A549 (cell line): ENCODE measurements around the gene WDR77. TPM values are rescaled to one million over a fixed set of nuclear protein-coding genes. Genes with fewer than 3 reads are reported as not detected.

Source experiments
- ATAC-seq, 2 experiments: fragments of 200-7000 bp in 1 of 2; fragments of >200 bp in 1 of 2; cut with Nextera tagmentation in 1 of 2; cut with Tn5 transposase in 1 of 2; 3 replicates each; pipeline versions ENCODE4 v1.8.0 to v1.9.1; 2018 to 2020; ENCODE audit warnings: mild to moderate bottlenecking in 1 of 2, moderate library complexity in 1 of 2
- CTCF ChIA-PET: fragments of 300-600 bp; sonication (Branson Sonifier 250); formaldehyde crosslinking; extraction: SDS; loops from one replicate; lab custom pipeline; 2021; ENCODE audit warnings: antibody characterized with exemption, inconsistent platforms; lab: Yijun Ruan, JAX
- POLR2A ChIA-PET: fragments of 350-600 bp; formaldehyde crosslinking; extraction: SDS; loops from one replicate; lab custom pipeline; 2021; ENCODE audit warnings: antibody characterized with exemption, inconsistent platforms; lab: Yijun Ruan, JAX
- DNase-seq, 2 experiments: peaks; one replicate each; pipeline versions ENCODE4 v3.0.0 to v3.0.0-alpha.2; 2011 to 2016; ENCODE audit warnings: low read depth in 1 of 2, low spot score in 1 of 2
- FAIRE-seq: peaks from 2 replicates; lab custom pipeline; 2011; peaks lifted over from hg19 to GRCh38; lab: Jason Lieb, UNC
- H3K27ac ChIP-seq, 2 experiments: fragments of >200 bp; sonication (Bioruptor Twin); formaldehyde crosslinking; 3 replicates each; pipeline ENCODE4 v1.5.1; 2016 to 2017
- H3K4me1 ChIP-seq: fragments of >200 bp; sonication (Bioruptor Twin); formaldehyde crosslinking; 3 replicates; pipeline ENCODE4 v1.6.1; 2016
- H3K4me2 ChIP-seq: fragments of >200 bp; sonication (Bioruptor Twin); formaldehyde crosslinking; 3 replicates; pipeline ENCODE4 v1.6.1; 2016
- H3K4me3 ChIP-seq: fragments of >200 bp; sonication (Bioruptor Twin); formaldehyde crosslinking; 3 replicates; pipeline ENCODE4 v1.5.1; 2016
- H3K9me3 ChIP-seq: fragments of >200 bp; sonication (Bioruptor Twin); formaldehyde crosslinking; 3 replicates; pipeline ENCODE4 v1.6.1; 2016
- ATOH8 ChIP-seq: fragments of 250-450 bp; sonication (Bioruptor Pico); IDR thresholded peaks from 2 replicates; pipeline ENCODE4 v1.5.0; 2020; ENCODE audit warnings: low read depth, mild to moderate bottlenecking, moderate library complexity
- CBX2 ChIP-seq: fragments of 200-600 bp; sonication (generic); IDR thresholded peaks from 2 replicates; pipeline ENCODE4 v1.6.1; 2016; ENCODE audit warnings: low read depth, mild to moderate bottlenecking, borderline replicate concordance
- CBX8 ChIP-seq: fragments of 200-600 bp; sonication (generic); IDR thresholded peaks from 2 replicates; pipeline ENCODE4 v1.6.1; 2016
- CEBPB ChIP-seq, 2 experiments: fragments of >200 bp in 1 of 2; sonication (Bioruptor Twin) in 1 of 2; formaldehyde crosslinking in 1 of 2; IDR thresholded peaks; 2 replicates each; pipeline ENCODE4 v1.6.1; 2012 to 2016
- CHD2 ChIP-seq: fragments of 150-350 bp; IDR thresholded peaks from 2 replicates; pipeline ENCODE4 v1.6.1; 2014; ENCODE audit warnings: low read length; ENCODE audit not compliant: partially characterized antibody
- CHD4 ChIP-seq: fragments of 200-600 bp; sonication (generic); IDR thresholded peaks from 2 replicates; pipeline ENCODE4 v1.6.1; 2016; ENCODE audit warnings: antibody characterized with exemption, mild to moderate bottlenecking, borderline replicate concordance
- E2F6 ChIP-seq: IDR thresholded peaks from 2 replicates; pipeline ENCODE4 v1.6.1; 2012; ENCODE audit warnings: low read depth, borderline replicate concordance
- ELK1 ChIP-seq: fragments of 150-350 bp; IDR thresholded peaks from 2 replicates; pipeline ENCODE4 v1.6.1; 2014; ENCODE audit warnings: low read depth, mild to moderate bottlenecking, low read length
- FOSB ChIP-seq: fragments of 250-450 bp; sonication (Bioruptor Pico); IDR thresholded peaks from 2 replicates; pipeline ENCODE4 v1.5.0; 2020; ENCODE audit warnings: mild to moderate bottlenecking, moderate library complexity
- HEYL ChIP-seq: fragments of 250-450 bp; sonication (Bioruptor Pico); IDR thresholded peaks from 2 replicates; pipeline ENCODE4 v1.8.0; 2021; ENCODE audit warnings: mild to moderate bottlenecking, moderate library complexity
- HMGXB4 ChIP-seq: fragments of 250-450 bp; sonication (Bioruptor Pico); IDR thresholded peaks from 2 replicates; pipeline ENCODE4 v1.5.0; 2021; ENCODE audit warnings: mild to moderate bottlenecking, moderate library complexity, borderline replicate concordance
- HOXB13 ChIP-seq: fragments of 250-450 bp; sonication (Bioruptor Pico); IDR thresholded peaks from 2 replicates; pipeline ENCODE4 v1.5.0; 2020; ENCODE audit warnings: low read depth, mild to moderate bottlenecking, moderate library complexity
- KDM5A ChIP-seq: fragments of 200-600 bp; sonication (generic); IDR thresholded peaks from 2 replicates; pipeline ENCODE4 v1.6.1; 2016; ENCODE audit warnings: antibody characterized with exemption, mild to moderate bottlenecking
- MAFK ChIP-seq: fragments of 450-650 bp; IDR thresholded peaks from 2 replicates; pipeline ENCODE4 v1.6.1; 2014; ENCODE audit not compliant: partially characterized antibody
- MAZ ChIP-seq: fragments of 150-350 bp; IDR thresholded peaks from 2 replicates; pipeline ENCODE4 v1.6.1; 2014; ENCODE audit warnings: antibody characterized with exemption, low read depth, low read length, borderline replicate concordance
- MYC ChIP-seq: IDR thresholded peaks from 2 replicates; pipeline ENCODE4 v1.6.1; 2012; ENCODE audit warnings: mild to moderate bottlenecking, inconsistent platforms, low read length, improper control_type of control experiment, borderline replicate concordance
- POLR2AphosphoS2 ChIP-seq: conservative IDR thresholded peaks from 2 replicates; pipeline ENCODE4 v1.6.1; 2012; ENCODE audit warnings: low read length, improper control_type of control experiment, inconsistent platforms
- RAD21 ChIP-seq, 2 experiments: fragments of >200 bp in 1 of 2; sonication (Bioruptor Twin) in 1 of 2; formaldehyde crosslinking in 1 of 2; IDR thresholded peaks in 1 of 2; conservative IDR thresholded peaks in 1 of 2; 2 replicates in 1 of 2; 3 replicates in 1 of 2; pipeline ENCODE4 v1.6.1; 2012 to 2018; ENCODE audit warnings: inconsistent platforms in 1 of 2
- RARB ChIP-seq: fragments of 250-450 bp; sonication (Bioruptor Pico); IDR thresholded peaks from 2 replicates; pipeline ENCODE4 v1.8.0; 2021; ENCODE audit warnings: mild to moderate bottlenecking, moderate library complexity
- RNF2 ChIP-seq: fragments of 200-600 bp; sonication (generic); IDR thresholded peaks from 2 replicates; pipeline ENCODE4 v1.6.1; 2016; ENCODE audit warnings: low read depth, mild to moderate bottlenecking, antibody characterized with exemption, moderate library complexity, borderline replicate concordance
- TP53 ChIP-seq: fragments of 250-450 bp; sonication (Bioruptor Pico); IDR thresholded peaks from 2 replicates; pipeline ENCODE4 v1.5.0; 2021; ENCODE audit warnings: mild to moderate bottlenecking, moderate library complexity
- ZFP36 ChIP-seq: fragments of 450-650 bp; IDR thresholded peaks from 2 replicates; pipeline ENCODE4 v1.6.1; 2014; ENCODE audit warnings: borderline replicate concordance; ENCODE audit not compliant: partially characterized antibody
- ZSCAN20 ChIP-seq: fragments of 250-450 bp; sonication (Bioruptor Pico); IDR thresholded peaks from 2 replicates; pipeline ENCODE4 v1.8.0; 2022; ENCODE audit warnings: mild to moderate bottlenecking, moderate library complexity
- WGBS: methylation state at CpG from one replicate; pipeline ENCODE4 v1.1.6; 2017; ENCODE audit errors: missing lambda C conversion rate; 5-methylcytosine and 5-hydroxymethylcytosine counted together
- polyA plus RNA-seq, 4 experiments: library from polyadenylated mRNA; depleted of rRNA in 3 of 4; stranded (reverse); fragments of >200 nt; fragmentation: RNase III in 1 of 4; extraction: RNeasy Plus Mini Kit Qiagen cat#74134 plus additional on column Dnase treatment in 1 of 4; gene quantifications; 2 replicates in 3 of 4; 3 replicates in 1 of 4; pipeline ENCODE4 v1.2.3, GENCODE V29; 2011 to 2017
- TF ChIP-seq, protein P1 (sequence below): fragments of >200 bp; sonication (Bioruptor Twin); formaldehyde crosslinking; IDR thresholded peaks from 2 replicates; pipeline ENCODE4 v1.6.1; 2016
- TF ChIP-seq, protein P2 (sequence below): fragments of 200-600 bp; sonication (generic); IDR thresholded peaks from 2 replicates; pipeline ENCODE4 v1.6.1; 2016; ENCODE audit warnings: antibody characterized with exemption, mild to moderate bottlenecking, moderate library complexity

The WDR77 gene
- polyA plus RNA-seq, 2 of the 4 experiments (the other 2 are of a cell fraction), result 53.0 to 122 TPM

- 92% methylated on average over 1 of the region's 1 CpG for WGBS
- ChIA-PET POLR2A (no interaction called here), CTCF (interaction anchor here (1.2 to 1.7 kb wide), 2 partner anchors 9 to 18 kb away, joined by 4 to 7 read pairs; no protein-coding TSS in a partner anchor)
- Histone ChIP-seq H3K9me3 (no peaks in the 10 kb centered on the region), H3K4me3 (no peak overlapping the region), H3K4me2 (0 out of 3 replicates have a peak overlapping the region, but pooled peaks have one; percentile 21), H3K27ac (no peak overlapping the region), H3K4me1 (peaks cover 12% of the 10 kb centered on the region; the same call in 1 of the 3 replicates)
- no peak for ATAC-seq
- FAIRE-seq, result no peak
- TF ChIP-seq RARB (CRISPR knock-in tag) (no peak), RAD21 (conservative IDR thresholded peaks at IDR 0.05 in 1 of 2, IDR thresholded peaks at IDR 0.05 in 1 of 2) (no peak), ZSCAN20 (CRISPR knock-in tag) (no peak), CHD4 (no peak), ELK1 (no peak), MYC (no peak), KDM5A (no peak), MAFK (no peak), MAZ (no peak), ZFP36 (no peak), HOXB13 (CRISPR knock-in tag) (no peak), FOSB (CRISPR knock-in tag) (no peak), CBX8 (no peak), CHD2 (no peak), ATOH8 (CRISPR knock-in tag) (no peak), TP53 (CRISPR knock-in tag) (no peak)
- TF ChIP-seq, protein P1, sequence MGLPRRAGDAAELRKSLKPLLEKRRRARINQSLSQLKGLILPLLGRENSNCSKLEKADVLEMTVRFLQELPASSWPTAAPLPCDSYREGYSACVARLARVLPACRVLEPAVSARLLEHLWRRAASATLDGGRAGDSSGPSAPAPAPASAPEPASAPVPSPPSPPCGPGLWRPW, result no peak
- peak in 1 of 2 experiments; percentile 11 for DNase-seq
Observed at GRCh38 chr1:111417755-111418154, 31.3 kb downstream of the WDR77 start.

DNA sequence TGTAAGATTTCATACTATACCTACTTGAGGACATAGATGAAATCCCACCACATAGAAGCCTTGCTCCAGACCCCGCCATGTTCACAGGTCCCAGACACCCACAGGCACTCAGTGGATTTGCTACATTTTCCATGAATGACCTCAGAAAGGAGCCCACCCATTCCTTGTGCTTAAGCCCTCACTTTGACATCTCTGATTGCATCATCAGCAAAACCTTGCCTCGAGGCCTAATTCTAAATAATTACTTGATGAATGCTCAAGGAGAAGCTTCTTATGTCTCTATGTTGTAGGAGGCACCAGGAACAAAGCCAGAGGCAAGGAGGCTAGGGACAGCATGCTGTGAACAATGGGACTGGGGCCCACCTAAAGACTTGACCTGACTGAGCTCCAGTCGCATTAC is 33.6 kb downstream of the WDR77 start:
- ATAC-seq, result no peak
- FAIRE-seq, result no peak
- TF ChIP-seq, protein P2, sequence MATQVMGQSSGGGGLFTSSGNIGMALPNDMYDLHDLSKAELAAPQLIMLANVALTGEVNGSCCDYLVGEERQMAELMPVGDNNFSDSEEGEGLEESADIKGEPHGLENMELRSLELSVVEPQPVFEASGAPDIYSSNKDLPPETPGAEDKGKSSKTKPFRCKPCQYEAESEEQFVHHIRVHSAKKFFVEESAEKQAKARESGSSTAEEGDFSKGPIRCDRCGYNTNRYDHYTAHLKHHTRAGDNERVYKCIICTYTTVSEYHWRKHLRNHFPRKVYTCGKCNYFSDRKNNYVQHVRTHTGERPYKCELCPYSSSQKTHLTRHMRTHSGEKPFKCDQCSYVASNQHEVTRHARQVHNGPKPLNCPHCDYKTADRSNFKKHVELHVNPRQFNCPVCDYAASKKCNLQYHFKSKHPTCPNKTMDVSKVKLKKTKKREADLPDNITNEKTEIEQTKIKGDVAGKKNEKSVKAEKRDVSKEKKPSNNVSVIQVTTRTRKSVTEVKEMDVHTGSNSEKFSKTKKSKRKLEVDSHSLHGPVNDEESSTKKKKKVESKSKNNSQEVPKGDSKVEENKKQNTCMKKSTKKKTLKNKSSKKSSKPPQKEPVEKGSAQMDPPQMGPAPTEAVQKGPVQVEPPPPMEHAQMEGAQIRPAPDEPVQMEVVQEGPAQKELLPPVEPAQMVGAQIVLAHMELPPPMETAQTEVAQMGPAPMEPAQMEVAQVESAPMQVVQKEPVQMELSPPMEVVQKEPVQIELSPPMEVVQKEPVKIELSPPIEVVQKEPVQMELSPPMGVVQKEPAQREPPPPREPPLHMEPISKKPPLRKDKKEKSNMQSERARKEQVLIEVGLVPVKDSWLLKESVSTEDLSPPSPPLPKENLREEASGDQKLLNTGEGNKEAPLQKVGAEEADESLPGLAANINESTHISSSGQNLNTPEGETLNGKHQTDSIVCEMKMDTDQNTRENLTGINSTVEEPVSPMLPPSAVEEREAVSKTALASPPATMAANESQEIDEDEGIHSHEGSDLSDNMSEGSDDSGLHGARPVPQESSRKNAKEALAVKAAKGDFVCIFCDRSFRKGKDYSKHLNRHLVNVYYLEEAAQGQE, result no peak
- no peak for TF ChIP-seq MYC
- TF ChIP-seq CBX2, result no peak
- no peak for TF ChIP-seq RNF2
- no peak for TF ChIP-seq POLR2AphosphoS2
- TF ChIP-seq RARB (CRISPR knock-in tag), result no peak
- no peak for TF ChIP-seq HEYL (CRISPR knock-in tag)
- no peak for TF ChIP-seq HMGXB4 (CRISPR knock-in tag)
- TF ChIP-seq E2F6, result no peak
- no peak for TF ChIP-seq CEBPB (IDR thresholded peaks at IDR 0.05)
- TF ChIP-seq, all 56 proteins: peak for 0
- 54% methylated on average over 3 of the region's 3 CpGs for WGBS
- Histone ChIP-seq H3K27ac (no peak overlapping the region), H3K4me1 (peaks cover 9% of the 10 kb centered on the region; the same call in 1 of the 3 replicates), H3K4me2 (no peak overlapping the region), H3K4me3 (no peak overlapping the region), H3K9me3 (no peaks in the 10 kb centered on the region)
- CTCF ChIA-PET, result interaction anchor here (1.9 kb wide), 1 partner anchor 193 kb away, joined by 4 read pairs; no protein-coding TSS in a partner anchor
- no peak for DNase-seq
- POLR2A ChIA-PET, result no interaction called here
